Adipocyte (in vitro differentiated cells): ENCODE measurements around the gene CHKB.

Experiments
- DNase-seq: peaks from one replicate; pipeline ENCODE4 v3.0.0-alpha.2; 2015; ENCODE audit warnings: low read depth
- H3K27me3 ChIP-seq: replicated peaks from 2 replicates; pipeline ENCODE4 v1.7.0; 2013; ENCODE audit warnings: mild to moderate bottlenecking, low read length, moderate library complexity; ENCODE audit not compliant: control insufficient read depth, insufficient read depth
- H3K36me3 ChIP-seq: 2 replicates; pipeline ENCODE4 v1.7.0; 2013; ENCODE audit warnings: low read length, mild to moderate bottlenecking, moderate library complexity; ENCODE audit not compliant: control insufficient read depth, insufficient read depth, severe bottlenecking
- H3K4me1 ChIP-seq: 2 replicates; pipeline ENCODE4 v1.7.0; 2013; ENCODE audit warnings: mild to moderate bottlenecking, low read length, moderate library complexity; ENCODE audit not compliant: control insufficient read depth, insufficient read depth
- H3K4me3 ChIP-seq: 2 replicates; pipeline ENCODE4 v1.7.0; 2013; ENCODE audit warnings: mild to moderate bottlenecking, low read length, moderate library complexity
- H3K9ac ChIP-seq: 2 replicates; pipeline ENCODE4 v1.7.0; 2013; ENCODE audit warnings: mild to moderate bottlenecking, low read length, moderate library complexity
- H3K9me3 ChIP-seq: 2 replicates; pipeline ENCODE4 v1.7.0; 2013; ENCODE audit warnings: mild to moderate bottlenecking, low read length, moderate library complexity; ENCODE audit not compliant: control insufficient read depth

CHKB gene

GRCh38 chr22:50585238-50585637 lies 2.6 kb upstream of the CHKB start:
- no peaks in the 10 kb centered on the region for H3K36me3 ChIP-seq
- H3K4me3 ChIP-seq, result no peak overlapping the region
- no peak overlapping the region for H3K9ac ChIP-seq
- peaks cover 15% of the 10 kb centered on the region for H3K4me1 ChIP-seq
- no peak for DNase-seq
- H3K9me3 ChIP-seq, result no peaks in the 10 kb centered on the region
- H3K27me3 ChIP-seq, result no peaks in the 10 kb centered on the region

GRCh38 chr22:50584106-50585096 lies 1.8 kb upstream of the CHKB start:
- Histone ChIP-seq H3K36me3 (no peaks in the 10 kb centered on the region), H3K4me3 (no peak overlapping the region), H3K9me3 (no peaks in the 10 kb centered on the region), H3K9ac (peak overlapping the region; percentile 98), H3K27me3 (no peaks in the 10 kb centered on the region), H3K4me1 (peaks cover 18% of the 10 kb centered on the region)
- DNase-seq, result no peak

GRCh38 chr22:50583294-50583861 lies 729 bp upstream of the CHKB start:
- no peaks in the 10 kb centered on the region for H3K36me3 ChIP-seq
- peak overlapping the region; percentile 86 for H3K4me3 ChIP-seq
- no peaks in the 10 kb centered on the region for H3K9me3 ChIP-seq
- no peak for DNase-seq
- H3K4me1 ChIP-seq, result peaks cover 29% of the 10 kb centered on the region
- peak overlapping the region; percentile 98 for H3K9ac ChIP-seq
- no peaks in the 10 kb centered on the region for H3K27me3 ChIP-seq

DNA sequence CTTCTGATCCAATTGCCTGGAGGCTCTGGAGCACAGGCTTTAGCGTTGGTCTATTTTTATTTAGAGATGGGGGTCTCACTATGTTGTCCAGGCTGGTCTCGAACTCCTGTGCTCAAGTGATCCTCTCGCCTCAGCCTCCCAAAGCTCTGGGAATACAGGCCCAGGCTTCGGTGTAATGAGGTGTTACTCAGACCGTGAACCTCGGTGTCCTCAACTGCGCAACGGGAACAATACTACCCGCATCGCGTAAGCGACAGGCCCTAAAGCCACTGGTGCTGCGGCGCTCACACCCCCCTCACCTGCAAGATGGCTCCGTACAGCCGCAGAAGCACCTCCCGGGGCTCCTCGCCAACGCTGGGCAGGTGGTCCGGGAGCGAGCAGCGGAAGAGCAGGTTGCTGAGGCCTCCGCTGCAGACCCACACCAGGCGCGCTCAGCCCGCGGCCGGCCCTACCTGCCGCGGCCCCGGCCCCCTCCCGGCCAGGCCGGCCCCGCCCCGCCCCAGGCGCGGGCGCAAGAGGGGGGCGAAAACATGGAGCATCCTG lies 628 bp downstream of the CHKB start:
- no peaks in the 10 kb centered on the region for H3K27me3 ChIP-seq
- no peaks in the 10 kb centered on the region for H3K9me3 ChIP-seq
- peak; percentile 29 for DNase-seq
- H3K4me3 ChIP-seq, result peak overlapping the region; percentile 86
- no peaks in the 10 kb centered on the region for H3K36me3 ChIP-seq
- H3K4me1 ChIP-seq, result peaks cover 36% of the 10 kb centered on the region
- H3K9ac ChIP-seq, result peak overlapping the region; percentile 98

DNA sequence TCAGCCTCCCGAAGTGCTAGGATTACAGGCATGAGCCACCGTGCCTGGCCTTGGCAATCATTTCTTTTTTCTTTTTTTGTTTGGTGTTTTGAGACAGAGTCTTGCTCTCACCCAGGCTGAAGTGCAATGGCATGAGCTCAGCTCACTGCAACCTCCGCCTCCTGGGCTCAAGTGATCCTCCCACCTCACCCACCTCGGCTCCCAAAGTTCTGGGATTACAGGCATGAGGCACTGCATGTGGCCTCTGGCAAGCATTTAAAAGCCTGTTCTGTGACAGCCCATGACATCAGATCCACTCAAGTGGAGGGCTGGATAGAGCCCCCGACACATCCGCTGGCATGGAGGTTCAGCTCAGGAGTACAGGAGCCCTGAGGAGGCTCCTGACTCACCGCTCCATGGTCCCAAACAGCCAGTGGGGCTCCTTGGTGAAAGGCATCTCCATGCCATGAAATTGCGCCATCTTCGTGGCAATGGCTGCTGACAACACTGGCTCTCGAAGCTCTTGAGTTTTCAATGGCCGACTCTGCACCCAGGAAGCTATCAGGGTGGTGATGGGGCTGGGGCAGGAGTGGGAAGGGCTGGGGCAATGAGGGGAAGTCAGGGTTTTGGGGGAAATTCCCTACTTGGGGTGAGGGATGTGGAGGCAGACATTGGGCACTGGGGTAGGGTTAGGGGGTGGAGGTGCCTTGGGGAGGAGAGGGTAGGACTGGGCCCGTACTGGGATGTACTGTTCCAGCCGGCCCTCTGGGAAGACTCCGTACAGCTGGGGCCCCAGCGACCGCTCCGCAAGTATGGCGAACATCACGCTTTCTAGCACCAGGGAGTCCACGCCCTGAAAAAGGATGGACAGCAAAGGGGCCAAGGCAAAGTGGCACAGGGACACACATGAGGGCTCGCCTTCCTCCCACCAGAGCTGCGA lies 1.4 kb downstream of the CHKB start:
- H3K4me3 ChIP-seq, result peak overlapping the region; percentile 86
- H3K36me3 ChIP-seq, result no peaks in the 10 kb centered on the region
- no peak for DNase-seq
- H3K27me3 ChIP-seq, result no peaks in the 10 kb centered on the region
- no peaks in the 10 kb centered on the region for H3K9me3 ChIP-seq
- H3K4me1 ChIP-seq, result peaks cover 36% of the 10 kb centered on the region
- peak overlapping the region; percentile 98 for H3K9ac ChIP-seq

- no peak for DNase-seq
- no peak overlapping the region for H3K9ac ChIP-seq
- H3K27me3 ChIP-seq, result no peaks in the 10 kb centered on the region
- H3K9me3 ChIP-seq, result no peaks in the 10 kb centered on the region
- H3K4me1 ChIP-seq, result peaks cover 36% of the 10 kb centered on the region
- H3K4me3 ChIP-seq, result no peak overlapping the region
- H3K36me3 ChIP-seq, result no peaks in the 10 kb centered on the region
Measured at GRCh38 chr22:50579752-50580151, 2.9 kb downstream of the CHKB start.

DNA sequence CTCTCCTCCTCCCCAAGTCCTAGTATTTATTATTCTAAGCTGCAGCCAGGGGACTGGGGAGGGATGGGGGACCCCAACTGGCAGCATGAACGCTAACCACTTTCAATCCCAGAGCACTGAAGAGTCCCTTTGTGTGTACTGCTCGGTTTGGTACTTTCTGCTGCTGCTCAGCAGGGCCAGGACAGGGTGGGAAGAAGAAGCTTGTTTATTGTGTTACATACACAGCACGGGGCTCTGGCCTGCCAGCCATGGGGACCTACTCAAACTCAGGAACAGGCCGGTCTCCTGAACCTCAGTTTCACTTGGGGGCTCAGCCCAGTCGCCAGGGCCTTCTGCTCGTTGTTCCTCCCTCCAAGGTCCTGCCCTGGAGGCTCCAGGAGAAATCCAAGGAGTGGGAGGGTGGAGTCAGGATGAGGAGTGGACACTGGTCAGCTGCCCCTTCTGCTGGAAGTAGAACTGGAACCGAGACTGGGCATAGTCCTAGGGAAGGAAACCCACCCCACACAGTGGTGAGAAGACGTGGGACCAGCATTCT lies 3.8 kb downstream of the CHKB start:
- no peaks in the 10 kb centered on the region for H3K9me3 ChIP-seq
- peaks cover 36% of the 10 kb centered on the region for H3K4me1 ChIP-seq
- H3K36me3 ChIP-seq, result no peaks in the 10 kb centered on the region
- H3K4me3 ChIP-seq, result peak overlapping the region; percentile 38
- no peaks in the 10 kb centered on the region for H3K27me3 ChIP-seq
- peak overlapping the region; percentile 66 for H3K9ac ChIP-seq
- no peak for DNase-seq

DNA sequence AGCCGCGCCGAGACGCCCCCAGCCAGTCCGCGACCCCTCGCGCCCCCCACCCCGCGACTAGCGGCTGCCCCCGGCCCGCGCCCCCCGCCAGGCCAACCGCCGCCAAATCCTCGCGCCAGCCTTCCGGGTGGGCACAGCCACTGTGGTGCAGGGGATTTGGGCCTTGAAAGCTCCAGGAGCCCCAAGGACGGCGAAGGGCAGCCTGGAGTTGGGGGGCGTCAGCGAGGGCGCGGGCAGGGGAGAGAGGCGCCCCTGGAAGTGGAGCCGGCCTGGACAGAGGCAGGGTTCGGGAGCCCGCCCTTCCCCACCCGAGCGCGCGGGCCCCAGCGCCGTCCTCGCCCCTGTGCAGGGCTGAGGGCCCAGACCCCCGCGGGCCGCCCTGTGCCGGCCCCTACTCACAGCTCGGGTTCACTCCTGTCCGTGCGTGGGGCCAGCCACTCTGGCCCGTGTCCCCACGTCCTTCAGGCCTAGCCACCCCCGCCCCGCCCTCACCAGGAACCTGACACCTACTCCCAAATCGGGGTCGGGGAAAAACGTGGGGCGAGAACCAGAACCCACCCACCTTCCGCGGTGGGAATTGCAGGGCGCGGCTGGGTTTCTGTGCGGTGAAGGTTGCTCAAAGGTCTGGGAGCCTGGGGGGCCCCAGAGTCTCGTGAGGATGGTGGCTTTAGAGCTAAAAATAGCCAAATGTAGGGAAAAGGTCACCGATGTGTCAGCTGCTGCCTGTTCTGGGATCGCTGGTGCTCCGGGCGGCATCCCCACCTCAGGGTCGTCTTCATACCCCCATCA lies 4.5 kb downstream of the CHKB start, which contains the start of gene CPT1B:
Gene CPT1B (minus strand): TSS at position 441 of the 789 bp plus-strand sequence. CDS start 512 bp downstream, outside the sequence.
- Histone ChIP-seq H3K9ac (peak within 1 kb of the TSS; percentile 66), H3K27me3 (no peaks in the 10 kb centered on the region), H3K9me3 (no peaks in the 10 kb centered on the region), H3K4me3 (peak within 1 kb of the TSS; percentile 38), H3K36me3 (no peaks in the 10 kb centered on the region), H3K4me1 (peaks cover 30% of the 10 kb centered on the region)
- DNase-seq, result peak; percentile 42

GRCh38 chr22:50577697-50577986 lies 5.0 kb downstream of the CHKB start:
- H3K9ac ChIP-seq, result no peak overlapping the region
- peak overlapping the region; percentile 8 for H3K4me3 ChIP-seq
- DNase-seq, result no peak
- no peaks in the 10 kb centered on the region for H3K36me3 ChIP-seq
- H3K9me3 ChIP-seq, result no peaks in the 10 kb centered on the region
- H3K27me3 ChIP-seq, result no peaks in the 10 kb centered on the region
- peaks cover 30% of the 10 kb centered on the region for H3K4me1 ChIP-seq
